Mammary epithelial cell (primary cell): ENCODE data around the gene ALDH4A1.

ENCODE experiments used
- EZH2 ChIP-seq: IDR thresholded peaks from 2 replicates; pipeline ENCODE4 v1.6.1; 2012; ENCODE audit warnings: low read length, inconsistent platforms, borderline replicate concordance
- TF ChIP-seq, protein P1 (sequence below), 2 donors: IDR thresholded peaks in 1 of 2; conservative IDR thresholded peaks in 1 of 2; 2 replicates each; pipeline ENCODE4 v1.5.1; 2011 to 2012; ENCODE audit warnings: inconsistent platforms in 2 of 2, low read length in 2 of 2, mild to moderate bottlenecking in 2 of 2, control low read depth in 1 of 2, low read depth in 1 of 2; ENCODE audit not compliant: insufficient read depth in 1 of 2; ENCODE audit errors: extremely low read depth in 1 of 2

- TF ChIP-seq, protein P1, sequence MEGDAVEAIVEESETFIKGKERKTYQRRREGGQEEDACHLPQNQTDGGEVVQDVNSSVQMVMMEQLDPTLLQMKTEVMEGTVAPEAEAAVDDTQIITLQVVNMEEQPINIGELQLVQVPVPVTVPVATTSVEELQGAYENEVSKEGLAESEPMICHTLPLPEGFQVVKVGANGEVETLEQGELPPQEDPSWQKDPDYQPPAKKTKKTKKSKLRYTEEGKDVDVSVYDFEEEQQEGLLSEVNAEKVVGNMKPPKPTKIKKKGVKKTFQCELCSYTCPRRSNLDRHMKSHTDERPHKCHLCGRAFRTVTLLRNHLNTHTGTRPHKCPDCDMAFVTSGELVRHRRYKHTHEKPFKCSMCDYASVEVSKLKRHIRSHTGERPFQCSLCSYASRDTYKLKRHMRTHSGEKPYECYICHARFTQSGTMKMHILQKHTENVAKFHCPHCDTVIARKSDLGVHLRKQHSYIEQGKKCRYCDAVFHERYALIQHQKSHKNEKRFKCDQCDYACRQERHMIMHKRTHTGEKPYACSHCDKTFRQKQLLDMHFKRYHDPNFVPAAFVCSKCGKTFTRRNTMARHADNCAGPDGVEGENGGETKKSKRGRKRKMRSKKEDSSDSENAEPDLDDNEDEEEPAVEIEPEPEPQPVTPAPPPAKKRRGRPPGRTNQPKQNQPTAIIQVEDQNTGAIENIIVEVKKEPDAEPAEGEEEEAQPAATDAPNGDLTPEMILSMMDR (conservative IDR thresholded peaks at IDR 0.05 in 1 of 2, IDR thresholded peaks at IDR 0.05 in 1 of 2; ENCODE audit: extremely low read depth in 1 of 2, insufficient read depth in 1 of 2, low read depth in 1 of 2, low read length in 2 of 2) = no peak
- TF ChIP-seq EZH2 = no peak
Measured at GRCh38 chr1:18893120-18893519, 9.2 kb downstream of the ALDH4A1 start.
